Gastroesophageal sphincter (tissue), 3 donors: ENCODE results near the gene EMILIN1.

Source experiments
- CTCF ChIP-seq, 4 experiments: fragments of 200-600 bp in 2 of 4; fragments of 450-650 bp in 2 of 4; sonication (generic) in 1 of 4; IDR thresholded peaks; one replicate each; pipeline ENCODE4 v1.5.1; 2017 to 2019; ENCODE audit warnings: antibody characterized with exemption in 4 of 4, mild to moderate bottlenecking in 2 of 4, moderate library complexity in 2 of 4
- POLR2AphosphoS5 ChIP-seq: sonication (generic); formaldehyde crosslinking; IDR thresholded peaks from one replicate; pipeline ENCODE4 v1.6.1; 2017; ENCODE audit warnings: antibody characterized with exemption

GRCh38 chr2:27086090-27086723 lies 7.8 kb downstream of the EMILIN1 start:
- TF ChIP-seq POLR2AphosphoS5 (peak; percentile 80), CTCF (IDR thresholded peaks at IDR 0.05) (peak in 3 of 4 experiments; percentile 96 to 99 (median 98))
